Esophagus mucosa (tissue), 1 donor: ENCODE measurements around the gene PCP2. TPM values are rescaled to one million over a fixed set of nuclear protein-coding genes. Genes with fewer than 3 reads are reported as not detected.
A peak's percentile ranks its signal among the peaks of the same experiment; 100 is the strongest.

Source experiments
- ATAC-seq: fragments of 200-7000 bp; cut with Tn5 transposase; one replicate; pipeline ENCODE4 v1.9.1; 2020
- total RNA-seq: library from RNA; stranded (reverse); gene quantifications from one replicate; pipeline ENCODE4 v1.2.4, GENCODE V29; 2023
- donor health status: DM: yes; HTN: yes; CAD: no.

The PCP2 gene
- total RNA-seq, 1 donor from 2014 or later = not detected

DNA sequence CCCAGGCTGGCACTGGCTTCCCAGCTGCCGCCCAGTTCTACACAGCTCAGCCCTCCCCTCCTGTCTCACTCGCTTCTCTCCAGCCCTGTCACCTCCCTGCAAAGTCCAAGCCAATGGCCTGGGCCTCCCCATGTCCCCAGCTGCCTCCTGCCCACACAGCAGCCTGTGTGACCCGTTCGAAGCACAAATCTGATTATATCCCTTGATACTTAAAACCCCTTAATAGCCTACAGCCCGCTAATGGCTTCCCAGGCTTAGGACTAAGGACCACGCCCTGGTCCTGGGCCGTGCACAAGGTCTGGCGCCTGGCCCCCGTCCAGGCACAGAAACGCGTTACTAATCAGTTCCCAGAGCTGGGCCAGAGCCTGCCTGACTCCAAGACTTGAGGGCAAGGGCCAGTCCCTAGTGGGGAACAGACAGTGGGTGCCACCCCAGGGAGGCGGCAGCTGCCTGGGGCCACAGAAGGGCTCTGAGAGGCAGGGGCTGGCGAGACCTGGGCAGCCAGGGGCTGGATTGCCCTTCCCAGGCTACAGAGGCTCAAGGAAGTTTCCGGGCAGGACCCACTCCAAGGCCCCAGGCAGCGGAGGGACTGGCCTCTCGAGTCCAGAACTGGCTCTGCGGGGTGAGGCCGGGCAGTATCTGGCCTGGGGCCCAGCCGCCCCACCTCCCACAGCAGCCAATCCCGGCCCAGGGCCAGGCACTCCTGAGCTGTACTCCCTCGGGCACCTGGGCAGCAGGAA lies 14.6 kb downstream of the PCP2 start:
- ATAC-seq = peak; percentile 81

DNA sequence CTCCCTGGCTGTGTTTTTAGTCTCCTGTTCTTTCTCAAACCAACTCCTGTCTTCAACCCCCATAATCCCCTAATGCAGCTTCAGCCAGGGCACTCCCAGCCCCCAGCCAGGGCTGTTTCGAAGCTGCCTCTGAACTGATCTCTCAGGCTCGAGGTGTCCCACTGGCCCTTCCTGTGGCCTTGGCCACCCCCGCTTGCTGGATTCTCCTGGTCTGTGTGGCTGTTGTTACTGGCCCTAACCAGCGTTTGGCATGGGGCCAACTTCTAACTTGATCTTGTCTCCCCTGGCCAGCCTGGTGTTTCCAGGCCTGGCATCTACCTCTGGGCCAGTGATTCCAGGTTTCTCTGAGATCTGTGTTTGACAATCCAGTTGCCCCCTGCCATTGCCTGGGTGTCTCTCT lies 15.2 kb downstream of the PCP2 start:
- ATAC-seq = no peak

DNA sequence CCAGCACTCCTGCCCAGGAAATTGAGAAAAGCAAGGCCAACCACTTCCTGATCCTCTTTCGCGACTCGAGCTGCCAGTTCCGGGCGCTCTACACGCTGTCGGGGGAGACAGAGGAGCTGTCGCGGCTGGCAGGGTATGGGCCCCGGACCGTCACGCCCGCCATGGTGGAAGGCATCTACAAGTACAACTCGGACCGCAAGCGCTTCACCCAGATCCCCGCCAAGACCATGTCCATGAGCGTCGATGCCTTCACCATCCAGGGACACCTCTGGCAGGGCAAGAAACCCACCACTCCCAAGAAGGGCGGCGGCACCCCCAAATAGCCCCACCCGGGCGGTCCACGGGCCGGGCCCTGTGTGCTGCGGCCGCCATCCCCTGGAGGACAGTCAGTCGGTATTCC lies 15.8 kb downstream of the PCP2 start:
- ATAC-seq = no peak

DNA sequence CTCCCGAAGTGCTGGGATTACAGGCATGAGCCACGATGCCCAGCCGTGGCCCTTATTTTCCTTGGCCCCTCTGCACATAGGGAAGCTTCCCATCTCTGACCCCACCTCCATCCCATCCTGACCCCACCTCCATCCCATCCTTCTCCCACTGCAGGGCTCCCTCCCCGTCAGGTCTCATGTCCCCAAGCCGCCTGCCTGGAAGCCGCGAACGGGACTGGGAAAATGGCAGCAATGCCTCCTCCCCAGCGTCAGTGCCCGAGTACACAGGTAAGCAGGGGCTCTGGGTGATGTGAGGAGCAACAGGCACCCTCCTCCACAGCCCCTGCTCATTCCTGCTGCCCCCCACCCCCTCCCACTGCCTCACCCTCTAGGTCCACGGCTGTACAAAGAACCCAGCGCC lies 16.3 kb downstream of the PCP2 start:
- no peak for ATAC-seq

DNA sequence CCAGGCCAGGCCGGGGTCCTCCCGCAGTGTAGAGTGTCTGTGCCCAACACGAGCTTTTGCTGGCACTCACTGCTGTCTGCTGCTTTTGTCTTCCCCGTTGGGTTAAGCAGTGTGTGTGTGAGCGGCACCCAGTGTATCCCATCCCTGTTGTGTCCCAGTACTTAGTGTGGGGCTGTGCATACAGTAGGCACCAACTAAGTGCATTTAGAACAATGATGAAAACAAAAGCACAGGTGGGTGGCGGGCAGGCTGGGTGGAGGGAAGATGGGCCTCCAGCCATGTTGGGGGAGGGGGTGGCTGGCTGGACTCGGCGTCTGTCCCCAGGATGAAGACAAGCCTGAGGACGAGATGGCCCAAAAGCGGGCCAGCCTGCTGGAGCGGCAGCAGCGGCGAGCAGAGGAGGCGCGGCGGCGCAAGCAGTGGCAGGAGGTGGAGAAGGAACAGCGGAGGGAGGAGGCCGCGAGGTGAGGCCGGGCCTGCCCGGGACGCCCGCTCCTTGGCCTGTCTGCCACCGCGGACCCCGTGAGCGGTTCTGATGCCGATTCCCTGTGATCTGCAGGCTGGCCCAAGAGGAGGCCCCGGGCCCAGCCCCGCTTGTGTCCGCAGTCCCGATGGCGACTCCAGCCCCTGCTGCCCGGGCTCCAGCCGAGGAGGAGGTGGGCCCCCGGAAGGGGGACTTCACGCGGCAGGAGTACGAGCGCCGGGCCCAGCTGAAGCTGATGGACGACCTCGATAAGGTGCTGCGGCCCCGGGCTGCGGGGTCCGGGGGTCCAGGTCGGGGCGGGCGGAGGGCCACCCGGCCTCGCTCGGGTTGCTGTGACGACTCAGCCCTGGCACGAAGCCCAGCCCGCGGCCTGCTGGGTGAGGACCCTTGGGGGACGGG lies 18.4 kb downstream of the PCP2 start:
- no peak for ATAC-seq

DNA sequence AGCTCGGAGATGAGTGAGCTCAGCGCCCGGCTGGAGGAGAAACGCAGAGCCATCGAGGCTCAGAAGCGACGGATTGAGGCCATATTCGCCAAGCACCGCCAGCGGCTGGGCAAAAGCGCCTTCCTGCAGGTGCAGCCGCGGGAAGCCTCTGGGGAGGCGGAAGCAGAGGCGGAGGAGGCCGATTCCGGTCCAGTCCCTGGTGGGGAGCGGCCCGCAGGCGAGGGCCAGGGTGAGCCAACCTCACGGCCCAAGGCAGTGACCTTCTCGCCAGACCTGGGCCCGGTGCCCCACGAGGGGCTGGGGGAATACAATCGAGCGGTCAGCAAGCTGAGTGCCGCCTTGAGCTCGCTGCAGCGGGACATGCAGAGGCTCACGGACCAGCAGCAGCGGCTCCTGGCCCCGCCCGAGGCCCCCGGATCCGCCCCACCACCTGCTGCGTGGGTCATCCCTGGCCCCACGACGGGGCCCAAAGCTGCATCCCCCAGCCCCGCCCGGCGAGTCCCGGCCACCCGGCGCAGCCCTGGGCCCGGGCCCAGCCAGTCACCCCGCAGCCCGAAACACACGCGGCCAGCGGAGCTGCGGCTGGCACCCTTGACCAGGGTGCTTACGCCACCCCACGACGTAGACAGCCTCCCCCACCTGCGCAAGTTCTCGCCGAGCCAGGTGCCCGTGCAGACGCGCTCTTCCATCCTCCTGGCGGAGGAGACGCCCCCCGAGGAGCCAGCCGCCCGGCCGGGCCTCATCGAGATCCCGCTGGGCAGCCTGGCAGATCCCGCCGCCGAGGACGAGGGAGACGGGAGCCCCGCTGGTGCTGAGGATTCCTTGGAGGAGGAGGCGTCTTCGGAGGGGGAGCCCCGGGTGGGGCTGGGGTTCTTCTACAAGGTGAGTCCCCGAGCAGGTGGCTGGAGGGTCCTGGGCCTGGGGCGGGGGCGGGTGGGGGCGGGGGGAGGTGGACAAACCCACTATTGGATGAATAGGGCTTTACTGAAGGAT lies 20.9 kb downstream of the PCP2 start:
- no peak for ATAC-seq

DNA sequence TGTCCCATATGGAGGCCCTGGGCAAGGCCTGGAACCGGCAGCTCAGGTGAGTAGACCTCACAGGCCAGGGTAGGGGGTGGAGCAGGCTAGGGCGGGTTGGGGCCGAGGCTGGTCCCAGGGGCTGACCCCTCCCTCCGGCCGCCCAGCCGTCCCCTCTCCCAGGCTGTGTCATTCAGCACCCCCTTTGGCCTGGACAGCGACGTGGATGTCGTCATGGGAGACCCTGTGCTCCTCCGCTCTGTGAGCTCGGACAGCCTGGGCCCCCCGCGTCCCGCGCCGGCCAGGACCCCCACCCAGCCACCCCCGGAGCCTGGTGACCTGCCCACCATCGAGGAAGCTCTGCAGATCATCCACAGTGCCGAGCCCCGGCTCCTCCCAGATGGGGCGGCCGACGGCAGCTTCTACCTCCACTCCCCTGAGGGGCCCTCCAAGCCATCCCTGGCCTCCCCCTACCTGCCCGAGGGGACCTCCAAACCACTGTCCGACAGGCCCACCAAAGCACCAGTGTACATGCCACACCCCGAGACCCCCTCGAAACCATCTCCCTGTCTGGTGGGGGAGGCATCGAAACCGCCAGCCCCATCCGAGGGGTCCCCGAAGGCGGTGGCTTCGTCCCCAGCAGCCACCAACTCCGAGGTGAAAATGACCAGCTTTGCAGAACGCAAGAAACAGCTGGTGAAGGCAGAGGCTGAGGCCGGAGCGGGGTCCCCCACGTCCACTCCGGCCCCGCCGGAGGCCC lies 21.8 kb downstream of the PCP2 start:
- peak; percentile 4 for ATAC-seq

DNA sequence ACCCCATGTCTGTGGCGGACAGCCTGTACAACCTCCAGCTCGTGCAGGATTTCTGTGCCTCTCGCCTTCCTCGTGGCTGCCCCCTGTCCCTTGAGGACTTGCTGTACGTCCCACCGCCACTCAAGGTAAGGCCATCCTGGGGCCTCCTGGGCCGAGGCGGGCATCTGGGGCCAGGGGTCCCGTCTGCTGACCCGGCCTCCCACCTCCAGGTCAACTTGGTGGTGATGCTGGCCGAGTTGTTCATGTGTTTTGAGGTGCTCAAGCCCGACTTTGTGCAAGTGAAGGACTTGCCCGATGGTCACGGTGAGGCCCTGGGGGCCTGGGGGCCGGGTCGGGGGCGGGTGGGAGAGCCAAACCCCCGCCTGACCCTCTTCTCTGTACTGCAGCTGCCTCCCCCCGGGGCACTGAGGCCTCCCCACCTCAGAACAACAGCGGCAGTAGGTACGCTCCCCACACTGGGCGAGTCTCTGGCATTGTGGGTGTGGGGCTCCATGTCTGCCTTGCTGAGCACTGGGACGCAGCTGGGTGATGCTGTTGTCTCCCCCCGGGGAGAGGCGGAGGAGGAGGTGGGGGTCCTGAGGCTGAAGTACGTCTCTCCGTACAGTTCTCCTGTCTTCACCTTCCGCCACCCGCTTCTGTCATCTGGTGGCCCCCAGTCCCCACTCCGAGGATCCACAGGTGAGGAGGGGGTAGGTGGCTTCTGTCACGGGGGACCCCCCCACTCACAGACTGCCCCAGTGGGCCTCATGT lies 22.9 kb downstream of the PCP2 start:
- ATAC-seq = no peak

DNA sequence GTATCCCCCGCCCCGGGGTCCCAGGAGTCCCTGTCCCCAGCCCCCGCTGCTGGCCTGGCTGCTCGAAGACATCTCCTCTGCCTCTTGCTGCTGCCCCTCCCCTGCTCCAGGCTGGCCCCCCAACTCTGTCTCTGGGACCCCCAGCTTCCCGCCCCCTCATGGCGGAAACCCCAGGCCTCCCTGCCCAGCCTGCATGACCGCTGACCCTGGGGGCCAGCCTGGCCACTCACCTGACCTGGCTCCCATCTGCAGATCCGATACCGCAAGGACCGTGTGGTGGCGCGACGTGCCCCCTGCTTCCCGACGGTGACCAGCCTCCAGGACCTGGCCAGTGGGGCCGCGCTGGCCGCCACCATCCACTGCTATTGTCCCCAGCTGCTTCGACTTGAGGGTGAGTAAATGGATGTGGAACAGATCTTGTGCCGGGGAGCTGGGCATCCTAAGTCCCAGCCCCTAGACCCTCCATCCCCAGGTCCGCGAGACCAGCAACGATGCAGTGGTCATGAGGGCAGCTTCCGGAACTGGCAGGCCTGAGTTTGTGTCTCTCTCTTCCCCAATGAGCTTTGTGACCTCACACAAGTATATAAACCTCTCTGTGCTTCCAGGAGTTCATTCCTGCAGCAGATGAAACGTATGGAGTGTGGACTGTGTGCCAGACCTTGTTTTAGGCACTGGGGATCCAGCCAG lies 25.5 kb downstream of the PCP2 start:
- no peak for ATAC-seq

DNA sequence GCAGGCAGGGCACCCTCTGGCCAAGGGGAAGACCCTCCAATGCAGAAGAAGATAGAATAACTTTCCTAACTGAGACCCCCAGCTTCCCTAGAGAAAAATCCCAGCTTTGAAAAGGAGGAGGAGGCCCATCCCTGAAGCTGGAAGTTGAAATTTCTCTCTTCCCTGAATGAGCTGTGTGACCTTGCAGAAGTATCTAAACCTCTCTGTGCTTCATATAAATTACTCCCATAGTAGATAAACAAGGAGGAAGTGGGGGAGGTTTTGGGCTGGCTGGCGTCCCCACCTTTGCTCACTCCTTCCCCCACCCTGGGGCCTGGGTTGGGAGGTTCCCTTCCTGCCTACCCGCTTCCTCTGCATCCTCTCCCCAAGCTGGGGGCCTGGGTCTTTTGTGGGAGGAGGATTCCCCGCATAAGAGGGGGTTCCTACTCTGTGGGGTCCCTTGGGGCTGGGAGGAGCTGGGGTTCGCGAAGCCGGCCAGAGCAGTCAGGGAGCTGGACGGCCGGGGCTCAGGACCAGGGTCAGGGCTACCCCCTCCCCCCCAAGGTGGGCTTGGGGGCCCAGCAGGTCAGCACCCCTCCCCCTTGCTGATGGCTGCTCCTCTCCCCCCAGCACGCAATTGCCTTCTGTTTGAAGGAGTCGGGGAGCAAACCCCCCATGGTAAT lies 26.2 kb downstream of the PCP2 start:
- ATAC-seq = no peak

DNA sequence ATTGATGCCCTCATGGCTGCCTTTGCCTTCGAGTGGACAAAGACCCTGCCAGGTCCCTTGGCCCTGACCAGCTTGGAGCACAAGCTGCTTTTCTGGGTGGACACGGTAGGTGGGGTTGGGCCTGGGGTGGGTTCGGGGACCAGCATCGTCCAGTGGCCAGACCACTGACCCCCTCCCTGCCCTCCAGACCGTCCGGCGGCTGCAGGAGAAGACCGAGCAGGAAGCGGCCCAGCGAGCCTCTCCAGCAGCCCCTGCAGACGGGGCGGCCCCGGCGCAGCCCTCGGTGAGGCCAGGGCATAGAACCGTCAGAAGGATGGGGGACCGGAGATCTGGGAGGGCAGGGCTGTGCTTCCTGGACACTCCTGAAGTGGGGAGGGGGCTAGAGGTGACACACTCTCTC lies 27.2 kb downstream of the PCP2 start:
- ATAC-seq = no peak

DNA sequence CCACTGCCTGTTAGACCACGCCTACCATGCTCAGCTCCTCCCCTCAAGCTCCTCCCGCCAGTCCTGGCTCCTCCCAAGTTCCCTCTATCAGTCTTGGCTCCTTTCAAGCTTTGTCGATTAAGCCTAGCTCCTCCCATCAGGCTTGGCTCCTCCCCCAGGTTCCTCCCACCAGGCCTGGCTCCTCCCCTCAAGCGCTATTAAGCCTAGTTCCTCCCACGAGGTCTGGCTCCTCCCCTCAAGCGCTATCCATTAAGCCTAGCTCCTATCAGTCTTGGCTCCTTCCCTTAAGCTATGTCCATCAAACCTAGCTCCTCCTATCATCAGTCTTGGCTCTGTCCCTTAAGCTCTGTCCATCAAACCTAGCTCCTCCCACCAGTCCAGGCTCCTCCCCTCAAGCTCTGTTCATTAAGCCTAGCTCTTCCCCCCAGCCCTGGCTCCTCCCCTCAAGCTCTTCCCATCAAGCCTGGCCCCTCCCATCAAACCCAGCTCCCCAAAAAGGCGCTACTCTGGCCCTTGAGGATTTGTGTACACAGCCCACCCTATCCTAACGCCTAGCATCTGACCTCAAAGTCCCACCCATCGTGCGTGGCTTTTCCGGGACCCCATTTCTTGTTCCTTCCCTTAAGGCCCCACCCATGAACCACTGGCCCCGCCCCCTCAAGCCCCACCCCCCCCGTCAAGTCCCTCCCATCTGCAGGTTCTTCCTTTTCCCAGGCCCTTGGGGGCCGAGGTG lies 27.9 kb downstream of the PCP2 start:
- ATAC-seq = no peak

DNA sequence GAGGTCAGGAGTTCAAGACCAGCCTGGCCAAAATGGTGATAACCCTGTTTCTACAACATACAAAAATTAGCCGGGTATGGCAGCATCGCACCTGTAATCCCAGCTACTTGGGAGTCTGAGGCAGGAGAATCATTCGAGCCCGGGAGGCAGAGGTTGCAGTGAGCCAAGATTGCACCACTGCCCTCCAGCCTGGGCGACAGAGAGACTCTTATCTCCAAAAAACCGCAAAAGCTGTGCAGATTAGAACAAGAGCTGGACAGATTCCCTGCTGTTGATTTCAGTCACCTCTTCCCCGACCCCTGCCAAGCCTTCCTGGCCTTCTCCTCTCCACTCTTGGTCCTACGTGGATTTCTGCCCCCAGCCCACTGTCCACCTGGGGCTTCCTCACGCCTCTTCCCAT lies 29.6 kb downstream of the PCP2 start:
- no peak for ATAC-seq

DNA sequence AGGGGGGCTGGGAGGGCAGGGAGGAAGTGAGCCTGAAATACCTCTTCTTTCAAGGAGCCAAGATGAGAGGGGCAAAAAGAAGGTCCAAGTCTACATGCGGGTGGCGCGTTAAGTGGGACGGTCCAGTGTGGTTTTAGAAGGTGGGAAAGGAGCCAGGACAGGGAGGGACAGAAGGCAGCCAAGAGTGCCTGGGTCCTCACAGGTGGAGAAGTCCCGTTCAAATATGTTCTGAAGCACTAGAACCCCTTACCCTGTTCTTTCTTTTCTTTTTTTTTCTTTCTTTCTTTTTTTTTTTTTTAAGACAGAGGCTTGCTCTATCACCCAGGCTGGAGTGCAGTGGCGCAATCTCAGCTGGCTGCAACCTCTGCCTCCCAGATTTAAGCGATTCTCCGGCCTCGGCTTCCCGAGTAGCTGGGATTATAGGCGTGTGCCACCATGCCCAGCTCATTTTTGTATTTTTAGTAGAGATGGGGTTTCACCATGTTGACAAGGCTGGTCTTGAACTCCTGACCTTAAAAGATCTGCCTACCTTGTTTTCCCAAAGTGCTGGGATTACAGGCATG lies 30.5 kb downstream of the PCP2 start:
- ATAC-seq = no peak

DNA sequence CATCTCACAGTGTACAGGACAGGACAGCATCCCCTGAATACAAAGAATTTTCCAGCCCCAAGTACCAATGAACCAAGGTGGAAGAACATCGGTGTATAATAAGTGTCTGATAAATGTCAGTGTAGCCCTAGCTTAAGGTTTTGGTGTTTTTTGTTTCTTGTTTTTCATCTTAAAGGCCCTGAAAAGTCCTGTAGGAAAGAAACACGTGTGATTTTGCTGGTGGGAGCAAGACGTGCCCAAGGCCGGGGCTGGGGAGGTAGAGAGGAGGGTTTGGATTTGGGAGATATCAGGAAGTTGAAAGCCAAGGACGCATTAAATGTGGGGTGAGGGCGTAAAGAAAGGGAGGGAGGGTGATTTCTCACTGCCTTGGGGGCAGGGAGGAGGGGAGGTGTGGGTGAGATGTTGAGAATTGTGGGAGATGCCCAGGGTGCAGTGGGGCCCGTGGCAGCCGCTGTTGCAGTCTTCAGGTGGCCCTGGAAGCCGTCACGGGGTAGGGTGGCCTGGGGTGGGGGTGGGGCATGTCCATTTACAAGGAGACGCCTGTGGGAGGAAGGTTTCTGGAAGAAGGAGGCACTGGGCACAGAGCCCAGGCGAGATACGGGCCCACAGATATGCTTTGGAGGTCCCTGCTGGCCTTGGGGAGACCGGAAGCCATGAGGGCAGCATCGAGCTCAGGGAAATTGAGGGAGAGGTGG lies 31.1 kb downstream of the PCP2 start:
- ATAC-seq = peak; percentile 2

DNA sequence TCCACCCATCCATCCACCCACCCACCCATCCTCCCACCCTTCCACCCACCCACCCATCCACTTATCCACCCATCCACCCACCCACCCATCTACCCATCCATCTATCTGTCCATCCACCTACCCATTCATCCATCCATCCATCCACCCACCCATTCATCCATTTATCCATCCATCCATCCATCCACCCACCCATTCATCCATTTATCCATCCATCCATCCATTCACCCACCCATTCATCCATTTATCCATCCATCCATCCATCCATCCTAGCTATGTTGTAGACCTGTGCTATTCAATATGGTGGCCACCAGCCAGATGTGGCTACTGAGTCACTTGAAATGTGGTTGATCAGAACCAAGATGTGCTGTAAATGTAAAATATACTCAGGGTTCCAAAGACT lies 32.8 kb downstream of the PCP2 start:
- ATAC-seq = no peak

DNA sequence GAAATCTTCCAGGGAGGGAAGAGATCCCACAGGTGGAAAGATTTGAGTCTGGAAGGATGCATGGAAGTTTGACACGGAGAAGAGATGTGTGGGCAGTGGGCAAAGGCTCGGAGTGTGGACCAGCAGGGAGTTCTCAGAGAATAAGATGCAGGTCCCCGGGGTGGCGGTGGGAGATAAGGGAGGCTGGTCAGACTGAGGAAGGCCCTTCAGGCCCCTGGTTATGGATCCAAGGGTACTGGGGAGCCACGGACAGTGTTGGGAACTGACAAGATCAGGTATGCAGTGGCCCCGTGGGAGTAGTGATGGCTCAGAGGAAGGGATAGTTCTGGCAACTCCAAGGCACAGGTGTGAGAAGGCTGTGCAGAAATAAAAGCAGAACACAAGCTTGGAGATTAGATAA lies 35.3 kb downstream of the PCP2 start:
- ATAC-seq = no peak

DNA sequence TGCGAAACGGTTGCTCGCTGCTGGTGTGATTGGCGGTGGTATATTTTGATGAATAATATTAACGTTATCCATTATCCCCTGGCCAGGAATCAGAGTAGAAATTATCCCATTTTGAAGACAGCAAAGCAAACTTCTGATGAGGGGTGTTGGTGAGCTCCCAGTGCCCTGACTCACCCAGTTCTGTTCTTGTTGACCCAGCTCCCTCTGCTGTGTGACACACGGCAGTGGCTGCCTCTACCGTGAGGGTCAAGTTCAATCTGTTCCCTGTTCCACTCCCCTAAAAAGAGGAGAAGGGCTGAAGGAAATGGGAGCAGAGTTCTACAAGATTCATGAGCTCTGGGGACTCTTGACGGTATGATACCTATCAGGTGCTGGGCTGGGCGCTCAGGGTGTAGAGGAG lies 35.8 kb downstream of the PCP2 start:
- peak; percentile 39 for ATAC-seq
